GM19463 (cell line): ENCODE data around the gene CYREN.
"Not testable (repeated sequence)": the region's sequence is repeated elsewhere in the genome, so short reads cannot be mapped to it uniquely, and the experiment has no call there.

Experiments
- ATAC-seq: cut with Tn5 transposase; IDR thresholded peaks from one replicate; pipeline ENCODE4 v1.9.1; 2021; ENCODE audit warnings: mild to moderate bottlenecking, moderate library complexity; ENCODE audit not compliant: unreplicated experiment

The CYREN gene

GRCh38 chr7:135160858-135161653 is 9.5 kb downstream of the CYREN start:
- ATAC-seq = no peak

- ATAC-seq = peak; percentile 49
These were observed 10.2 kb downstream of the CYREN start for GRCh38 chr7:135160098-135160857.

- ATAC-seq = no peak
These were observed 11.0 kb downstream of the CYREN start for GRCh38 chr7:135159359-135160085.

- ATAC-seq = no peak
These were observed 11.6 kb downstream of the CYREN start for GRCh38 chr7:135158874-135159273.

- no peak for ATAC-seq
These were observed 12.3 kb downstream of the CYREN start for GRCh38 chr7:135158141-135158655.

DNA sequence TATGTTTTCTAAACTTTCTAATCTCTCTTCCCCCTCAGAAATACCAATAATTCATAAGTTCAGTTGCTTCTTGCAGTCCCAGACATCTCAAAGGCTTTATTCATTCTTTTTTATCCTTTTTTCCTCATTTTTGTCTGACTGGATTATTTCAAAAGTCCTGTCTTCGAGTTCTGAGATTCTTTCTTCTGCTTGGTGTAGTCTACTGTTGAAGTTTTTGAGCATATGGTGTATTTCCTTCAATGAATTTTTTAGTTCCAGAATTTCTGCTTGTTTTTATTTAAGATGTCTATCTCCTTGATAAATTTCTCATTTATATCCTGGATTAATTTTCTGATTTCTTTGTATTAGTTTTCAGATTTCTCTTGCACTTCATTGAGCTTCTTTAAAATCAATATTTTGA is 14.2 kb downstream of the CYREN start:
- ATAC-seq = no peak

DNA sequence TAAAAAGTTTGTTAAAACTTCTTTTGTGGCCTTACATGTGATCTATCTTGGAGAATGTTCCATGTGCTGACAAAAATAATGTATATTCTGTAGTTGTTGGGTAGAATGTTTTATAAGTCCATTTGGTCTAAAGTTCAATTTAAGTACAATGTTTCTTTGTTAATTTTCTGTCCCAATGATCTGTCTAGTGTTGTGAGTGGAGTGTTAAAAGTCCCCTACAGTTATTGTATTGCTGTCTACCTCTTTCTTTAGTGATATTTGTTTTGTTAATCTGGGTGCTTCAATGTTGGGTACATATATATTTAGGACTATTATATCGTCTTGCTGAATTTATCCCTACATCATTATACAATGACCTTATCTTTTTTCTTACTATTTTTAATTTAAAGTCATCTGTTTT is 15.8 kb downstream of the CYREN start:
- no peak for ATAC-seq

DNA sequence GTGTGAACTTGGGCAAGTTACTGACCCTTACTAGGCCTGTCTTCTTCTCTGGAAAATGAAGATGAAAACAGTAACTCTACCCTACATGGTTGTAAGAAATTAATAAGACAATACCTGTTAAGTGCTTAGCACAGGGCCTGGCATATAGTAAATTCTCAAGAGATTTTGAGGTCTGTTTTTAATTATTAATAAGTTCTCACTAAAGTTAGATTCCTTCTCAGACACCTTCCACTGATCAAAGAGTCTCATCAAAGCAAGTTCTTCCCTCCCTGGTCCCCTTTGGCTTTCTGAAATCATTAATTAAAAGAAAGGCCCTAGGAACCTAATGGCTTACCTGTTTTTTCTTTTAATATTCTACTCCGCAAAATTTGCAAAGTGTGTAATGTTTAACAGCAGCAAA is 18.1 kb downstream of the CYREN start:
- no peak for ATAC-seq

- ATAC-seq = peak; percentile 35
These were observed 19.0 kb downstream of the CYREN start for GRCh38 chr7:135151533-135151932.

GRCh38 chr7:135151132-135151531 is 19.4 kb downstream of the CYREN start:
- no peak for ATAC-seq

DNA sequence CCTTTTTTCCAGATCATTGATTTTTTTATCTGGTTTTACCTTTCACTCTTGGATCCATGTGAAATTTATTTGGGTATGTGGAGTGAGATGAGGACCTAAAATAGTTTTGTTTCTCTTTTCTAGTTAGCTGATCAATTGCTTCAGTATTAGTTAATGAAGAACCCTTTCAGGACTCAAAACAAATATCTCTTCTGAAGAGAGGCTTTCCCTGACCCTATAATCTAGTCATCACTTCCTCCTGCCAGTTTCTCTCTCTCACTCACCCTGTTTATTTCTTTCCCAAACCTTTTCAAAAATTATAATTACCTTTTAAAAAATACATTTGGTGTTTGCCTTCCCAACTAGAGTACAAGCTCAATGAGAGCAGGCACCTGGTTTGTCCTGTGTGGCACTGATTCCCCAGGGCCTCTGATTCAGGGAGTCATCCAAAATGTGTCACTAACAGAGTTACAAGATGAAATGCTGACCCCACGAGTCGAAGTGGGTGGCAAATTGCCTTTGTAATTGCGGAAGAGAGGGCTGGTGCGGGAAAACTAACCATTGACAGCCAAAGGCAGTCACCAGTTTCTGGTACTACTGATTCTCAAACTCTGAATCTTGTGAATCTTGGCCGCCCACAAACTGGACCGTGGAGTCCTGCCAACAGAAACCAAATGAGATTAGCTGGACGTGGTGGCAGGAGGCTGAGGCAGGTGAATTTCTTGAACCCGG is 20.3 kb downstream of the CYREN start:
- no peak for ATAC-seq

DNA sequence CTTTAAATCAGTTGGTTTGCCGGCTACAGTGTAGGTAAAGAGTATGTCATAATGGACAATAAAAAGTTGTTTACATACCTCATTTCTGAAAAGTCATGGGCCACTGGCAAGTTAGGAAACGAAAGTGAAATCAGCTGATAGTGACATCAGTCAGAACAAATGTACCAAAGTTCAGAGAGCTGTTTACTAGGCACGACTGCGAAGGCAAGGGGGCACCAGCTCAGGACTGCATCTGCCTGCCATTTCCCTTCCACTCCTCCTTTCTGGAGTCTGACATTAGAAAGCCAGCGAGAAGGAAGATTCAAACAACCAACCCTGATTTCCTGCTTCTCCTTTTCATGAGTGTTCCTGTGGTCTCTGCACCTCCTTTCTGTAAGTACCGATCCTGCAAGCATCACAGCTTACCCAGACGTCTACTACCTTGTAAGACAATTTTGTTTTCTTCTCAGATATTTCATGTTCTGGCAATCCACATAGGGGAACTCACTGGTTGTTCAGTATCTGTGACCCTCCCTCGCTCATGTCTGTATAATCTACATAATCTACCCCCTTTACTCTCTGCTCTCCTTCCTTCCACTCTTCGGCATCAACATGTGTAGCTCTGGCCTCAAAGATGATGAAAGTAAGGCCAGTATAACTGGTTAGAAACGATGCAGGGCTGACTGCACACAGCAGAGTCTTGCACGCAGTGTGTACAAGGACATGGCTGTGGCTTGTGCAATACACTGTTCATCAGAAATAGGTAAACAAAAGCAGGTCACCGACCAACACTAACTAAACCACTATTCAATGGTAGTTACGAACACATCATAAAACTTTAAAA is 22.4 kb downstream of the CYREN start, which contains the start of gene TMEM140:
TMEM140 (plus strand) TSS at position 174 of the 823 bp plus-strand sequence. CDS start 16,370 bp downstream, outside the sequence.
- peak; percentile 60 for ATAC-seq

- ATAC-seq = no peak
These were observed 23.1 kb downstream of the CYREN start for GRCh38 chr7:135147341-135147898.

DNA sequence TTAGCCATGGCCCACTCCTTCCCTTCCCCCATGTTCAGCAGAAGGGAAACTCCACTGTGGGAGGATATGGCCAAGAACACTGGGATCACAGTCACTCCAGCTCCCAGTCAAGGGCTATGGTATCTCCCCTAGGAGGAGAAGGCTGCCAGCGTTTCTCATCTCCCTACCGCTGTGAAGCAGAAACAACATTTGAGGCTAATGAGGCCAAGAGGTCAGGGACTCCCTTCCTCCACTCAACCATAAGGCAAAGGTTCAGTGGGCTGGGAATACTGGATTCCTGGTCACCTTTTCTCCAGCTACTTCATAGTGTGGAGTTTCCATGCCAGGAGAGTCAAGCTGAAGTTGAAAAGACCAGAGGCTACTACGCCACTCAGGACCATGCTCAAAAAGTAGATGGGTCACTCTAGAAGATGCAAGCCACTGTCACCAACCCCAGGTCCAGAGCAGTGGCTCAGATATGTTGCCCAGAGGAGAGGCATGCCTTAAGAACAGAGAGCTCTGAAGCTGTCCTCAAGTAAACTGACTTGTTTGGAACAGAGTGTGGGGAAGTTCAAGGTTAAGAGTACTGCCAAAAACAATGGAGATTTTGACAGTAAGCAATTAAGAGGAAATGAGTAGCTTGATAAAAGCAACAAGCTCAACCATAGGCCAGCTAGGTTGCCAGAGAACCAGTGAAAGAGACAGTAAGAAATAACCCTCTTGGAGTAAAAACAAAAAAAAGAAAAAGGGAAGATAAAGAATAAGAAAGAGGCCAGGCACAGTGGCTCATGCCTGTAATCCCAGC is 26.4 kb downstream of the CYREN start:
- ATAC-seq = no peak

DNA sequence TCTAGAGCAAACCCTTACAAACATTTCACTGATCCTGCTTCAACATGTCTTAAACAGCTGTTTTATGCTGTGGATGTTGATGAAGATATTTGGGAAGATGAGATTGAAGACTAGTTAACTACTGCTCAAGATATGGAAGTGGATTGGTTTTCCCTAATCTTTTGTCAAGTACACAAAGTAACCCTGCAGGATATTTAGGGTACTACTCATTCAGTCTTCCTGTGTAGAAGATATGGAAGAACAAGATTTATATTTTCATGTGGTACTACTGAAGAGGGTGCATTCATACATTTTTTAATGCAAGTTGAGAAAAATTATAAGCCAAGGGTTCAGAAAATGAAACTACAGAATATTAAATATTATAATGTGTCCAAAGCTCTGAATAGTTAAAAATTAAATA is 40.9 kb downstream of the CYREN start:
- no peak for ATAC-seq

DNA sequence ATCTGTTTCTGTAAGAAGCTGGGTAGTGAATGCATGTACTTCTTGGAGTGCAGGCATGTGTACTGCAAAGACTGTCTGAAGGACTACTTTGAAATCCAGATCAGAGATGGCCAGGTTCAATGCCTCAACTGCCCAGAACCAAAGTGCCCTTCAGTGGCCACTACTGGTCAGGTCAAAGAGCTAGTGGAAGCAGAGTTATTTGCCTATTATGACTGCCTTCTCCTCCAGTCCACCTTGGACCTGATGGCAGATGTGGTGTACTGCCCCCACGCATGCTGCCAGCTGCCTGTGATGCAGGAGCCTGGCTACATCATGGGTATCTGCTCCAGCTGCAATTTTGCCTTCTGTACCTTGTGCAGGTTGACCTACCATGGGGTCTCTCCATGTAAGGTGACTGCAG is 41.6 kb downstream of the CYREN start:
- no peak for ATAC-seq

- ATAC-seq = not testable (repeated sequence)
These were observed 45.9 kb downstream of the CYREN start for GRCh38 chr7:135124631-135125030.

GRCh38 chr7:135121868-135122267 is 48.6 kb downstream of the CYREN start:
- no peak for ATAC-seq

DNA sequence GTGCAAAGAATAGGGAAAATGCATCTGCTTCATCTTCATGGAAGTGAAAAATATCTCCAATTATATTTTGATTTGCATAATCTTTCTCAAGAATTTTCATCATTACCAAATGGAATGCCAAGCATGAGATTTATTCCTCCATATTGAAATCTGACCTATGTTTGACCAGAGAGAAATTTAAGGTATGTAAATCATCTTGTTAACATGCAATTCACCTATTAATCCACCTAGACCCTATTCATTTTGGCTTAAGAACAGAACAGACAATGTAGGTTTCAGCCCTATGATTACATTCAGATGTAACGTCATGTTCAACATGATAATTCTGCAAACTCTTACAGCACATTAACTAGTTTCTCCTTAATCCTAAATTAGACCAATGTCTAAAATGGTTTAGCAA is 53.4 kb downstream of the CYREN start:
- no peak for ATAC-seq
